Mucosa of rectum (tissue), 2 donors: ENCODE results near the gene TSC1.
A peak's percentile ranks its signal among the peaks of the same experiment; 100 is the strongest.

ENCODE experiments used
- H3K27ac ChIP-seq, 2 donors: one replicate each; pipeline ENCODE4 v1.7.0; 2013; ENCODE audit warnings: inconsistent platforms in 2 of 2, low read depth in 2 of 2, low read length in 2 of 2
- H3K27me3 ChIP-seq, 2 donors: one replicate each; pipeline ENCODE4 v1.7.0; 2013; ENCODE audit warnings: low read length in 2 of 2; ENCODE audit not compliant: control insufficient read depth in 2 of 2, insufficient read depth in 2 of 2
- H3K36me3 ChIP-seq, 2 donors: one replicate each; pipeline ENCODE4 v1.7.0; 2013; ENCODE audit warnings: low read length in 2 of 2; ENCODE audit not compliant: control insufficient read depth in 2 of 2, insufficient read depth in 2 of 2
- H3K4me1 ChIP-seq, 2 donors: one replicate each; pipeline ENCODE4 v1.7.0; 2013; ENCODE audit warnings: low read length in 2 of 2, mild to moderate bottlenecking in 1 of 2; ENCODE audit not compliant: control insufficient read depth in 2 of 2, insufficient read depth in 2 of 2
- H3K4me3 ChIP-seq, 2 donors: one replicate each; pipeline ENCODE4 v1.7.0; 2013; ENCODE audit warnings: low read length in 2 of 2
- H3K9ac ChIP-seq, 2 donors: one replicate each; pipeline ENCODE4 v1.7.0; 2013; ENCODE audit warnings: low read length in 2 of 2, low read depth in 1 of 2, mild to moderate bottlenecking in 1 of 2
- H3K9me3 ChIP-seq, 2 donors: one replicate each; pipeline ENCODE4 v1.7.0; 2013; ENCODE audit warnings: low read length in 2 of 2; ENCODE audit not compliant: control insufficient read depth in 2 of 2
- donor health status: healthy.
- donor health status: Normal muscosa, but diverticular disease.

The TSC1 gene

GRCh38 chr9:132896906-132897305, 47.5 kb downstream of the TSC1 start:
- Histone ChIP-seq H3K27me3 (no peaks in the 10 kb centered on the region), H3K27ac (no peak overlapping the region), H3K9ac (no peak overlapping the region), H3K36me3 (peaks cover 59 to 65% of the 10 kb centered on the region in 2 donors), H3K4me3 (no peak overlapping the region), H3K4me1 (peaks cover 6 to 13% of the 10 kb centered on the region in 2 donors), H3K9me3 (no peaks in the 10 kb centered on the region)

GRCh38 chr9:132896264-132896663, 48.2 kb downstream of the TSC1 start:
- H3K4me1 ChIP-seq, result peaks cover 6 to 13% of the 10 kb centered on the region in 2 donors
- H3K27ac ChIP-seq, result no peak overlapping the region

GRCh38 chr9:132894862-132895835, 49.3 kb downstream of the TSC1 start:
- H3K36me3 ChIP-seq, result peaks cover 44 to 48% of the 10 kb centered on the region in 2 donors
- H3K9ac ChIP-seq, result peak overlapping the region in 1 of 2 donors; percentile 5
- H3K4me1 ChIP-seq, result peaks cover 6 to 13% of the 10 kb centered on the region in 2 donors
- H3K27ac ChIP-seq, result peak overlapping the region in 1 of 2 donors; percentile 31
- H3K4me3 ChIP-seq, result no peak overlapping the region
- no peaks in the 10 kb centered on the region for H3K9me3 ChIP-seq
- no peaks in the 10 kb centered on the region for H3K27me3 ChIP-seq

More at GRCh38 chr9:132896264-132896663, 48.2 kb downstream of the TSC1 start:
- Histone ChIP-seq H3K36me3 (peaks cover 56 to 59% of the 10 kb centered on the region in 2 donors), H3K4me3 (no peak overlapping the region), H3K9me3 (no peaks in the 10 kb centered on the region), H3K9ac (no peak overlapping the region), H3K27me3 (no peaks in the 10 kb centered on the region)

GRCh38 chr9:132894346-132894745, 50.1 kb downstream of the TSC1 start:
- Histone ChIP-seq H3K9me3 (no peaks in the 10 kb centered on the region), H3K4me3 (no peak overlapping the region), H3K4me1 (peaks cover 6 to 13% of the 10 kb centered on the region in 2 donors), H3K9ac (peak overlapping the region in 1 of 2 donors; percentile 35), H3K36me3 (peaks cover 36 to 41% of the 10 kb centered on the region in 2 donors), H3K27me3 (no peaks in the 10 kb centered on the region), H3K27ac (peak overlapping the region; percentile 40 to 59)

GRCh38 chr9:132892400-132892799, 52.0 kb downstream of the TSC1 start:
- peaks cover 24 to 25% of the 10 kb centered on the region in 2 donors for H3K36me3 ChIP-seq
- no peak overlapping the region for H3K4me3 ChIP-seq
- H3K9ac ChIP-seq, result no peak overlapping the region

GRCh38 chr9:132888151-132888550, 56.3 kb downstream of the TSC1 start:
- H3K9me3 ChIP-seq, result no peaks in the 10 kb centered on the region
- no peaks in the 10 kb centered on the region for H3K4me1 ChIP-seq
- H3K36me3 ChIP-seq, result no peaks in the 10 kb centered on the region
- no peak overlapping the region for H3K9ac ChIP-seq
- no peak overlapping the region for H3K27ac ChIP-seq
- no peaks in the 10 kb centered on the region for H3K27me3 ChIP-seq
- H3K4me3 ChIP-seq, result no peak overlapping the region

More at GRCh38 chr9:132892400-132892799, 52.0 kb downstream of the TSC1 start:
- no peaks in the 10 kb centered on the region for H3K9me3 ChIP-seq
- no peaks in the 10 kb centered on the region for H3K27me3 ChIP-seq
- no peak overlapping the region for H3K27ac ChIP-seq
- H3K4me1 ChIP-seq, result peaks cover 6 to 13% of the 10 kb centered on the region in 2 donors

- H3K36me3 ChIP-seq, result no peaks in the 10 kb centered on the region
- H3K4me3 ChIP-seq, result no peak overlapping the region
- H3K9ac ChIP-seq, result no peak overlapping the region
- no peak overlapping the region for H3K27ac ChIP-seq
- H3K4me1 ChIP-seq, result no peaks in the 10 kb centered on the region
- no peaks in the 10 kb centered on the region for H3K9me3 ChIP-seq
- H3K27me3 ChIP-seq, result no peaks in the 10 kb centered on the region
These were observed 57.0 kb downstream of the TSC1 start for GRCh38 chr9:132887181-132888120.

- Histone ChIP-seq H3K4me1 (no peaks in the 10 kb centered on the region), H3K4me3 (no peak overlapping the region), H3K9ac (no peak overlapping the region), H3K27ac (no peak overlapping the region), H3K36me3 (no peaks in the 10 kb centered on the region), H3K9me3 (no peaks in the 10 kb centered on the region), H3K27me3 (no peaks in the 10 kb centered on the region)
These were observed 58.1 kb downstream of the TSC1 start for GRCh38 chr9:132886334-132886725.

- no peaks in the 10 kb centered on the region for H3K4me1 ChIP-seq
- no peaks in the 10 kb centered on the region for H3K27me3 ChIP-seq
- no peaks in the 10 kb centered on the region for H3K9me3 ChIP-seq
- no peaks in the 10 kb centered on the region for H3K36me3 ChIP-seq
- H3K9ac ChIP-seq, result no peak overlapping the region
- no peak overlapping the region for H3K27ac ChIP-seq
- H3K4me3 ChIP-seq, result no peak overlapping the region
These were observed 58.6 kb downstream of the TSC1 start for GRCh38 chr9:132885720-132886333.
